ENCODE data around the gene RPL28. TPM values are rescaled to one million over a fixed set of nuclear protein-coding genes. Genes with fewer than 3 reads are reported as not detected.

RPL28 gene
- total and polyA plus RNA-seq, 10 donors = 581 to 4,833 (median 1,526) TPM

GRCh38 chr19:55344444-55344843, 41.3 kb upstream of the RPL28 start:
- WGBS, 5 donors = 80 to 88% (median 86%) methylated on average over 9 of the region's 9 CpGs
- intact Hi-C loops (cut with DNase I; ENCODE audit: low total_unique reads) = no loop called here
- H3K36me3 ChIP-seq = peaks cover 0 to 66% (median 10%) of the 10 kb centered on the region in 6 donors
- TF ChIP-seq, protein P1, sequence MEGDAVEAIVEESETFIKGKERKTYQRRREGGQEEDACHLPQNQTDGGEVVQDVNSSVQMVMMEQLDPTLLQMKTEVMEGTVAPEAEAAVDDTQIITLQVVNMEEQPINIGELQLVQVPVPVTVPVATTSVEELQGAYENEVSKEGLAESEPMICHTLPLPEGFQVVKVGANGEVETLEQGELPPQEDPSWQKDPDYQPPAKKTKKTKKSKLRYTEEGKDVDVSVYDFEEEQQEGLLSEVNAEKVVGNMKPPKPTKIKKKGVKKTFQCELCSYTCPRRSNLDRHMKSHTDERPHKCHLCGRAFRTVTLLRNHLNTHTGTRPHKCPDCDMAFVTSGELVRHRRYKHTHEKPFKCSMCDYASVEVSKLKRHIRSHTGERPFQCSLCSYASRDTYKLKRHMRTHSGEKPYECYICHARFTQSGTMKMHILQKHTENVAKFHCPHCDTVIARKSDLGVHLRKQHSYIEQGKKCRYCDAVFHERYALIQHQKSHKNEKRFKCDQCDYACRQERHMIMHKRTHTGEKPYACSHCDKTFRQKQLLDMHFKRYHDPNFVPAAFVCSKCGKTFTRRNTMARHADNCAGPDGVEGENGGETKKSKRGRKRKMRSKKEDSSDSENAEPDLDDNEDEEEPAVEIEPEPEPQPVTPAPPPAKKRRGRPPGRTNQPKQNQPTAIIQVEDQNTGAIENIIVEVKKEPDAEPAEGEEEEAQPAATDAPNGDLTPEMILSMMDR (IDR thresholded peaks at IDR 0.05 in 8 of 11, conservative IDR thresholded peaks at IDR 0.05 in 3 of 11) = no peak
- no peak for TF ChIP-seq POLR2A (IDR thresholded peaks at IDR 0.05)
- TF ChIP-seq POLR2AphosphoS5 (IDR thresholded peaks at IDR 0.05) = no peak
- H3K4me1 ChIP-seq = peaks cover 8 to 25% (median 17%) of the 10 kb centered on the region in 6 donors
- no peak for DNase-seq
- no peak overlapping the region for H3K27ac ChIP-seq
- no peaks in the 10 kb centered on the region for H3K9me3 ChIP-seq
- peaks cover 0 to 11% (median 0%) of the 10 kb centered on the region in 7 donors for H3K27me3 ChIP-seq (replicated peaks in 1 of 7)
- H3K4me3 ChIP-seq = no peak overlapping the region

DNA sequence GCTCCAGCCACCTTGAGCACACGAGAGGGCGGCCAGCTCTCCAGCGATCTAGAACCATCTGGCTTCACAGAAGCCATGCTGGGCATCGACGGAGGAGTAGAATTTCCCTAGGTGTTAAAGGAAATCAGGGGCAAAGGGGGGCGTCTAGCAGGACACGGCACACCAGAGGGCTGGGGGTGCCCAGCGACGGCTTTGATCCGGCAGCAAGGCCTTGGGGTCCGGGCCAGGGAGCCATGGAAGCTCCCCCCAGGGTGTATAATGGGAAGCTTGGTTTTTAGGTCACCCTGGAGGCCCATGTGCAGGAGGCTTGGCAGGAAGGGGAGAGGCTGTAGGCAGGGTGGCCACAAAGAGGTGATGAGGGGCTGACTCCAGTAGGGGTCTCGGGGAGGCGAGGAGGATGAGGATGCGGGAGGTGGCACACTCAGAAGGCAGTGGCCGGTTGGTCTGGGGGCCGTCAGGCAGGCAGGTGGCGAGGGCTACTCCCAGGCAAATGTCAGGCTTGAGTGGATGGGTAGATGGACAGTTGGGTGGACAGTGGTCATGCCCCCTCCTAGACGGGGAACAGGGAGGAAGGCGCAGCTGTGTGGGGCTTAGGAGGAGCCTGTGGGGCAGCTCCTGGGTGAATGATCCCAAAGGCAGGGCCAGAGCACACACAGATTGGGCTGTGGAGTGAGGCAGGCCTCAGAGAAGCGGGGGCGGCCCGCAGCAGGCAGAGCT, 40.5 kb upstream of the RPL28 start:
- no peak overlapping the region for H3K27ac ChIP-seq
- intact Hi-C loops (cut with DNase I; ENCODE audit: low total_unique reads) = no loop called here
- TF ChIP-seq POLR2AphosphoS5 (IDR thresholded peaks at IDR 0.05) (no peak), POLR2A (IDR thresholded peaks at IDR 0.05) (no peak)
- TF ChIP-seq, protein P1 (IDR thresholded peaks at IDR 0.05 in 8 of 11, conservative IDR thresholded peaks at IDR 0.05 in 3 of 11) = no peak
- peaks cover 0 to 66% (median 10%) of the 10 kb centered on the region in 6 donors for H3K36me3 ChIP-seq
- 90 to 92% (median 91%) methylated on average over 19 to 22 of the region's 22 CpGs for WGBS, 5 donors
- no peak overlapping the region for H3K4me3 ChIP-seq
- H3K4me1 ChIP-seq = peaks cover 7 to 20% (median 14%) of the 10 kb centered on the region in 6 donors
- DNase-seq = no peak
- peaks cover 0 to 13% (median 0%) of the 10 kb centered on the region in 7 donors for H3K27me3 ChIP-seq (replicated peaks in 1 of 7)
- H3K9me3 ChIP-seq = no peaks in the 10 kb centered on the region

- Histone ChIP-seq H3K27ac (no peak overlapping the region), H3K4me3 (no peak overlapping the region), H3K4me1 (peaks cover under 1 to 12% (median 6%) of the 10 kb centered on the region in 6 donors), H3K36me3 (peaks cover 0 to 66% (median 10%) of the 10 kb centered on the region in 6 donors), H3K27me3 (replicated peaks in 1 of 7) (peaks cover 0 to 13% (median under 1%) of the 10 kb centered on the region in 7 donors), H3K9me3 (no peaks in the 10 kb centered on the region)
- 87 to 95% (median 89%) methylated on average over 34 to 43 of the region's 43 CpGs for WGBS, 5 donors
- TF ChIP-seq POLR2AphosphoS5 (IDR thresholded peaks at IDR 0.05) (no peak), POLR2A (IDR thresholded peaks at IDR 0.05) (no peak)
- no peak for DNase-seq
- intact Hi-C loops (cut with DNase I; ENCODE audit: low total_unique reads) = no loop called here
These were observed 39.7 kb upstream of the RPL28 start for GRCh38 chr19:55345818-55346724.

DNA sequence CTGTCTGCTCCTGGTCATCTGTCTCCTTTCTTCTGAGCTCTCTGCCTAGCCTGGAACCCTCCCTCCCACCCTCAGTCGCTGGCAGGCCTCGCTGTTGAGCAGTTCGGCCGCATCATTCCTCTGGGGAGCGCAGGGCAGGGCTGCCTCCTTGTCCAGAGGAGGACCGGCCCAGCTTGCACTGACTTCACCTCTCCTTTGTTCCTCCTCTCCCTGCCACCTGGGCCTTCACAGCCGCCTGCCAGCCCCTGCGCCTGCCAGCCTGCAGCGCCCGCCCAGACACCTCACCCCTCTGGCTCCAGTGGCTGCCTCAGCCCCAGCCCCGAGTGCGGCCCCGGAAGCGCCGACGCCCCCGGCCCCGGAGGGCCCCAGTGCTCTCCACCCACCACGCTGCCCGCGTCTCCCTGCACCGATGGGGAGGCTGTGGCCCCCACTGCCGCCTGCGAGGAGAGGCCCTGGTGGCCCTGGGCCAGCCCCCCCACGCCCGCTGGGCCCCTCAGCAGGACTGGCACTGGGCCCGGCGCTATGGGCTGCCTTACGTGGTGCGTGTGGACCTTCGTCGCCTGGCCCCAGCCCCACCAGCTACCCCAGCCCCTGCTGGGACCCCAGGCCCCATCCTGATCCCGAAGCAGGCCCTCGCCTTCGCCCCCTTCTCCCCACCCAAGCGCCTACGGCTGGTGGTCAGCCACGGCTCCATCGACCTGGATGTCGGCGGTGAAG, 38.8 kb upstream of the RPL28 start:
- WGBS, 5 donors = 89 to 96% (median 93%) methylated on average over 28 to 41 of the region's 41 CpGs
- no peak for DNase-seq
- intact Hi-C loops (cut with DNase I; ENCODE audit: low total_unique reads) = no loop called here

More for the DNA sequence above, 38.8 kb upstream of the RPL28 start:
- no peak overlapping the region for H3K27ac ChIP-seq
- peaks cover 0 to 63% (median 10%) of the 10 kb centered on the region in 6 donors for H3K36me3 ChIP-seq
- H3K27me3 ChIP-seq (replicated peaks in 1 of 7) = peaks cover 0 to 21% (median 8%) of the 10 kb centered on the region in 7 donors
- peaks cover 0 to 3% (median 0%) of the 10 kb centered on the region in 6 donors for H3K4me1 ChIP-seq
- no peaks in the 10 kb centered on the region for H3K9me3 ChIP-seq
- no peak overlapping the region for H3K4me3 ChIP-seq
- TF ChIP-seq POLR2AphosphoS5 (IDR thresholded peaks at IDR 0.05) (no peak), POLR2A (IDR thresholded peaks at IDR 0.05) (no peak)
- TF ChIP-seq, protein P1 (IDR thresholded peaks at IDR 0.05 in 8 of 11, conservative IDR thresholded peaks at IDR 0.05 in 3 of 11) = no peak

All from spleen (tissue), 11 donors.